AG10803 (cell line): ENCODE data around the gene PRR3.
A peak's percentile ranks its signal among the peaks of the same experiment; 100 is the strongest.

Experiments used
- DNase-seq: peaks from one replicate; pipeline ENCODE4 v3.0.0; 2010; ENCODE audit warnings: low read depth
- H3K4me3 ChIP-seq: 2 replicates; pipeline ENCODE4 v1.5.1; 2011; ENCODE audit warnings: mild to moderate bottlenecking, low read length, control low read depth
- TF ChIP-seq, protein P1 (sequence below): conservative IDR thresholded peaks from 2 replicates; pipeline ENCODE4 v1.5.1; 2011; ENCODE audit warnings: mild to moderate bottlenecking, low read length, control low read depth, inconsistent platforms

Gene PRR3

DNA sequence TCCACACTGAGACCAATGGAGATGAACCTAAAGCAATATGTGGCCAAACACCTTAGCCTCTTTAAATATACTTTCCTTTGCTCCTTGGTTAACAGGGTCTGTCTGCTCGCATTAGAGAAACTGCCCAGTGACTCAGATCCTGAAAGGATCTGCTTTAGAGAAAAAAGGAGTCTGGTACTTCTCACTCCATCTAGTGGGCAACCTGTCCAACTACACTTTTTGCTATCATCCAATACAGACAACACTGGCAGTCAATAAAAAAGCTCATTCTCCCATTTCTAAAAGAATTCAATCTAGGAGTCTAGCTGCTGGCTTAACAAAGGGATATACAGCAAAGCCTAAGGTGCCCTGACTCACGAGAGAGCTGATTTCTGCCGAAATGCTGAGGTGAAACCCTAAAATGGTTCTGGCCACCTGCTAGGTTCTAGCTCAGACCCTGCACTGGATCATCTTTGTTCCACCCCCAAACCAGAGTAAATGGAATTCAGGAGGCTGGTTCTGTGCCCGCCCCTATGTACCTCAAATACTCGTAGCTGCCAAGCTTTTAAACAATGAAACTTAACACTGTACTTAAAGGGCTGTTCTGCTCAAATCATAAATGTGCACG, 12.3 kb upstream of the PRR3 start:
- H3K4me3 ChIP-seq: no peak overlapping the region
- TF ChIP-seq, protein P1, sequence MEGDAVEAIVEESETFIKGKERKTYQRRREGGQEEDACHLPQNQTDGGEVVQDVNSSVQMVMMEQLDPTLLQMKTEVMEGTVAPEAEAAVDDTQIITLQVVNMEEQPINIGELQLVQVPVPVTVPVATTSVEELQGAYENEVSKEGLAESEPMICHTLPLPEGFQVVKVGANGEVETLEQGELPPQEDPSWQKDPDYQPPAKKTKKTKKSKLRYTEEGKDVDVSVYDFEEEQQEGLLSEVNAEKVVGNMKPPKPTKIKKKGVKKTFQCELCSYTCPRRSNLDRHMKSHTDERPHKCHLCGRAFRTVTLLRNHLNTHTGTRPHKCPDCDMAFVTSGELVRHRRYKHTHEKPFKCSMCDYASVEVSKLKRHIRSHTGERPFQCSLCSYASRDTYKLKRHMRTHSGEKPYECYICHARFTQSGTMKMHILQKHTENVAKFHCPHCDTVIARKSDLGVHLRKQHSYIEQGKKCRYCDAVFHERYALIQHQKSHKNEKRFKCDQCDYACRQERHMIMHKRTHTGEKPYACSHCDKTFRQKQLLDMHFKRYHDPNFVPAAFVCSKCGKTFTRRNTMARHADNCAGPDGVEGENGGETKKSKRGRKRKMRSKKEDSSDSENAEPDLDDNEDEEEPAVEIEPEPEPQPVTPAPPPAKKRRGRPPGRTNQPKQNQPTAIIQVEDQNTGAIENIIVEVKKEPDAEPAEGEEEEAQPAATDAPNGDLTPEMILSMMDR: peak; percentile 81
- peak; percentile 70 for DNase-seq

DNA sequence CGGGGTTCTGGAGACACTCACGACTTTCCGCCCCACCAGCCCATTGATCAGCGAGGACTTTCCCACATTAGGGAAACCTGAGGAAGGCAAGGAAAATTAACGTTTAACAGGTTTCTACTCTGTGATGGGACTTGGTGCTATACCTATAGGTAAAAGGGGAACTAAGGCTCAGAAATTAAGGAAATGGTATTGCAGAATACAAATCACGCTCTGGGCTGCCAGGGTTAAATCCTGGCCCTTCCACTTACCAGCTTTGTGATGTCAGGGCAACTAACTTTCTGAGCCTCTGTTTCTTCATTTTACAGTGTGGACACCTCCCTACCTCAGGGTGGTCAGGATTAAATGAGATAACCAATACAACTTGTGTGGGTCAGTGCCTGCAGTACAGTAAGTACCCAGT, 9.6 kb upstream of the PRR3 start:
- DNase-seq: no peak
- H3K4me3 ChIP-seq: no peak overlapping the region
- TF ChIP-seq, protein P1: no peak

DNA sequence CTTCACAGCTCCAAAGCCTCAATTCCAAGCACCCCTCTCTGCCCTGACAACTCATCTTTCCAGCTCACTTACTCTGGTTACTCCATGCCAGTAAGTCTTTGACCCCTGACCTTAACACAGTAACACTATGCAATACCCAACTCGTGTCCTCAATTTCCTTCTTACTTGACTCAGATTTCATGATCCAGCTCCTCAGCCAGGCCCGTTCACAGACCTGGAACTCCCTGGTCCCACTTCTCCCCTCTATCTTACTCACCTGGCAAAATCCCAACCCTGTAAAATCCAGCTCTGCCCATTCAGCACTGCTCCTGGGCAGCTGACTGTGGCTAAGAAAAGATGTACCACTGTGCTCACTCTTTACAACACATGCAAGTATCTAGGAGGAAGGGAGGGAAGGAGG, 8.7 kb upstream of the PRR3 start:
- DNase-seq: no peak

DNA sequence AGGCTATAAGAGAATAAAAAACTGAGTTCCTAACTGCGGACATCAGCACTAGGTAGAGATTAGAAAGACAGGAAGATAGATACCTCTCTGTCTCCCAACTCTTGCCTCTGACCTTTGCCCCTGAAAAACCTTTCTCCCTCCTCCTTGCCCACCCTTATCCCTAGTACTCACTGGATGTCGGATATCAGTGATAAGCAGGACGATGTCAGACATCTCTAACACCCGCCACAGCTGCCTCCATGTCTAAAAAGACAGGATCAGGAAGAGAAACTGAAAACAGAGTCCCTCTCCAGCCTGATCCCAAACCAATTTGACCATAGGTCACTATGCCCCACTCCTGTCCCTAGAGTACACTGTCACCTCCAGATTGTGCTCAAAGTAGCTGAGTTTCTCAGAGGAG, 2.7 kb upstream of the PRR3 start:
- peak overlapping the region; percentile 95 for H3K4me3 ChIP-seq
- no peak for DNase-seq
- TF ChIP-seq, protein P1: no peak

More for the DNA sequence above, 8.7 kb upstream of the PRR3 start:
- H3K4me3 ChIP-seq: no peak overlapping the region
- TF ChIP-seq, protein P1: no peak

DNA sequence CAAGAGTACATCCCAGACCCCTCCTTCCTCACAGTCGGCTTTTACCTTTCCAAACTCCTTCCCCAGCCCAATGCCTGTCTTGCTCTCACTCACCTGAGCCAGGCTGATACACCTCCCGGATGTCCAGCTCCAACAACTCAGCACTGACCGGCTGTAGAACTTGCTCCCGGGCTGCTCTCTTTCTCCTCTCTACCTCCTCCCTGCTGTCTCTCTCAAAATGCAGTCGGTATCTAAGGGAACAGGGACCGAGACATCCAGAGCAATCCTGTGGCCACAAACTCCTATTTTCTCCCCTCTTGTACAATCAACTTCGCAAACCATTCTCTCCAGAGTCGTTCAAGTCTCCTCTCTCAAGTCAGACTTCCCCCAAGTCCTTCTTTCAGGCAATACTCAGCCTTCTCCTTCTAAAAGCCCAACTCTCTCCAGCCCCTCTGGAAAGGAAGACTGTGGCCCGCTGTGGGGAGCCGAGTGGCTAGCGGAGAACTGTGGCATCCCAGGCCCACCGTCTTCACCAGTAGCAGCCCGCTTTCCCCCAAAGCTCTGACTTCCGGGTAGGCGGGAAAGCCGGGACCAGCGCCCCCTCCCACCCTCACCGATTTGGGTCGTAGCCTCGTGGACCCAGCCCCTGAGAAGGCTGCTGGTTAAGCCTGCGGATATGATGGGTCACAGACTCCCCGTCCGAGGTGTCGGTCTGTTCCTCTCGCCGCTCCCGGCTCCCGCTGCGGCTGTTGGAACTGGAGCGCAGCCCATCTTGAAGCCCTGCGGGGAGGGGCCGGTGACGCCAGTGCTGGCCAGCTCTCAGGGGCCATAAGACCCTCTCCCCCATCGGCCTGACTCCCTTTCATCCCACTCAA, 1.9 kb upstream of the PRR3 start:
- peak; percentile 17 for DNase-seq
- peak overlapping the region; percentile 95 for H3K4me3 ChIP-seq
- TF ChIP-seq, protein P1: no peak

DNA sequence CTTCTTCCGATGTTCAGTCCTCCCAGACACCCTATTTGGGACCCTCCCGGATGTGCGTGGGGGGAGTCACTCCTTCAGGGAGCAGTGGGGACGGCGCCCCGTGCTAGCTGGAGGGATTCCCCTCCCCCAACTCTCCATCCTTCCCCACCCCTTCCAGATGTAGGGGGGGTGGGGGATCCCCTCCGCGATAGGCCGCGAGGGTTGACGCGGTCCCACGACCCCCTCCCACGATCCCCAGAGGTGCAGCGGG, 1.4 kb upstream of the PRR3 start:
- TF ChIP-seq, protein P1: no peak
- DNase-seq: no peak

DNA sequence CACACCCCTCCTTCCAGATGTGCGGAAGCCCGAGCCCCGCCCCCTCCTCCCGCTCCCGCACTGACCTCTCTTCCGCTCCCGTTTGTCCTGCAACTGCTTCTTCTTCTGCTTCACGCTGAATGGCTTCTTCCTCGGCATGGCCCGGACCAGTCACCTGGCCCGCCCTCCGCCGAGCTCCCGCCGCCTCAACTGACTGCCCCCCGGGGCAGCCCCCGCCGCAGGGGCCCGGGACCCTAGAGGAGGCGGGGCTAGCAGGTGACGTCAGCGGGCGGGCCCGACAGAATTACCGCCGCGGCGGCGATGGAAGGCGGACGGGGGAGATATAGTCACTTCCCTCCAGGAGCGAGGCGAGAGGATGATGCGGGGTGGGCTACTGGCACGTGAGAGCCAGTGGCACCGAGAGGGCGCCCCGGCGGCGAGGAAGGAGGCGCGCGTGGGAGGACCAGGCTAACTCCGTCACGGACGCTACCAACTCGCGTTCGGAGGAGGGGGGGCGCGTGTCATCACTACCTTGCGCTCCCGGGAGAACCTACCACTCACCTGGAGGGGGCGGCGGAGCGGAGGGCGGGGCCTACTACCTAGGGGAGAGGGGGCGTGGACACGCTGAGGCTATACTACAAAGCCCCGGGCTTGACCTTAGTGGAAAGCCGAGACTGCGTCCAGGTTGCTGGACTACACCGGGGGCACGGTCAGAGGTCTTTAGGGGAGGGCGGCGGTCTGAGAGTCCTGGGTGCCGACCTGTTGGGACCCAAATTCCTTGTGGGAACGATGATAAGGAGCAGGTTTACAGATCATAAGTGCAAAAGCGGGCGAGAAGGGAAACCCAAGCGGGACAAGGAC, 809 bp upstream of the PRR3 start, which contains the start of gene GNL1:
Gene GNL1, minus strand, starts transcription at position 424 of the 840 bp plus-strand sequence. Its CDS starts 286 bp downstream, at position 138.
- TF ChIP-seq, protein P1: no peak
- H3K4me3 ChIP-seq: peak within 1 kb of the TSS; percentile 95
- peak; percentile 87 for DNase-seq

More for the DNA sequence above, 1.4 kb upstream of the PRR3 start:
- peak overlapping the region; percentile 95 for H3K4me3 ChIP-seq
